ENCODE data around the gene EXT2. TPM values are rescaled to one million over a fixed set of nuclear protein-coding genes. Genes with fewer than 3 reads are reported as not detected.

The EXT2 gene
- polyA plus RNA-seq, 1 donor from 2014 or later, result 77.5 TPM

- H3K4me3 ChIP-seq (ENCODE audit: low read length), result no peak overlapping the region
- H3K27me3 ChIP-seq (ENCODE audit: insufficient read depth, low read depth, low read length), result no peaks in the 10 kb centered on the region
- H3K9me3 ChIP-seq (ENCODE audit: low read length), result no peaks in the 10 kb centered on the region
- H3K9ac ChIP-seq (ENCODE audit: low read length), result no peak overlapping the region
- H3K4me2 ChIP-seq (ENCODE audit: low read length), result no peak overlapping the region
- H3K9me2 ChIP-seq (ENCODE audit: insufficient read depth, low read length), result no peaks in the 10 kb centered on the region
- H3K36me3 ChIP-seq (ENCODE audit: insufficient read depth, low read length), result no peaks in the 10 kb centered on the region
- H2AFZ ChIP-seq (ENCODE audit: low read depth, low read length), result no peak overlapping the region
- H3K27ac ChIP-seq (ENCODE audit: low read length), result no peak overlapping the region
- TF ChIP-seq MXI1 (conservative IDR thresholded peaks at IDR 0.05; ENCODE audit: poor library complexity, severe bottlenecking), result no peak
- TF ChIP-seq SMC3 (conservative IDR thresholded peaks at IDR 0.05; ENCODE audit: poor library complexity), result no peak
- no peak for TF ChIP-seq REST (IDR thresholded peaks at IDR 0.05; ENCODE audit: borderline replicate concordance)
- TF ChIP-seq TAF1 (IDR thresholded peaks at IDR 0.05; ENCODE audit: low read depth), result no peak
- no peak for TF ChIP-seq EP300 (conservative IDR thresholded peaks at IDR 0.05; ENCODE audit: poor library complexity, severe bottlenecking)
- no peak for TF ChIP-seq POLR2AphosphoS5 (IDR thresholded peaks at IDR 0.05)
- no peak for TF ChIP-seq EZH2 (IDR thresholded peaks at IDR 0.05; ENCODE audit: borderline replicate concordance, insufficient read depth, low read length, poor library complexity, severe bottlenecking)
- TF ChIP-seq RAD21 (conservative IDR thresholded peaks at IDR 0.05), result no peak
- TF ChIP-seq CTCF (IDR thresholded peaks at IDR 0.05; ENCODE audit: poor library complexity, severe bottlenecking), result no peak
- no peaks in the 10 kb centered on the region for H3K79me2 ChIP-seq (replicated peaks; ENCODE audit: insufficient read depth, low read length)
- H4K20me1 ChIP-seq (ENCODE audit: insufficient read depth), result no peaks in the 10 kb centered on the region
- H3F3A ChIP-seq (ENCODE audit: insufficient read depth, low read length, poor library complexity, severe bottlenecking), result no peaks in the 10 kb centered on the region
These were observed 16.1 kb upstream of the EXT2 start for GRCh38 chr11:44079376-44079775.

GRCh38 chr11:44080951-44081350 lies 14.5 kb upstream of the EXT2 start:
- TF ChIP-seq EZH2 (IDR thresholded peaks at IDR 0.05; ENCODE audit: borderline replicate concordance, insufficient read depth, low read length, poor library complexity, severe bottlenecking) (no peak), POLR2AphosphoS5 (IDR thresholded peaks at IDR 0.05) (no peak), MXI1 (conservative IDR thresholded peaks at IDR 0.05; ENCODE audit: poor library complexity, severe bottlenecking) (no peak), EP300 (conservative IDR thresholded peaks at IDR 0.05; ENCODE audit: poor library complexity, severe bottlenecking) (no peak), SMC3 (conservative IDR thresholded peaks at IDR 0.05; ENCODE audit: poor library complexity) (no peak), RAD21 (conservative IDR thresholded peaks at IDR 0.05) (no peak), REST (IDR thresholded peaks at IDR 0.05; ENCODE audit: borderline replicate concordance) (no peak), CTCF (IDR thresholded peaks at IDR 0.05; ENCODE audit: poor library complexity, severe bottlenecking) (no peak), TAF1 (IDR thresholded peaks at IDR 0.05; ENCODE audit: low read depth) (no peak)
- Histone ChIP-seq H3K4me3 (ENCODE audit: low read length) (no peak overlapping the region), H2AFZ (ENCODE audit: low read depth, low read length) (no peak overlapping the region), H3K9me3 (ENCODE audit: low read length) (no peaks in the 10 kb centered on the region), H3F3A (ENCODE audit: insufficient read depth, low read length, poor library complexity, severe bottlenecking) (no peaks in the 10 kb centered on the region), H3K27ac (ENCODE audit: low read length) (no peak overlapping the region), H3K79me2 (replicated peaks; ENCODE audit: insufficient read depth, low read length) (no peaks in the 10 kb centered on the region), H3K9ac (ENCODE audit: low read length) (no peak overlapping the region), H3K36me3 (ENCODE audit: insufficient read depth, low read length) (no peaks in the 10 kb centered on the region), H4K20me1 (ENCODE audit: insufficient read depth) (no peaks in the 10 kb centered on the region), H3K4me2 (ENCODE audit: low read length) (no peak overlapping the region), H3K9me2 (ENCODE audit: insufficient read depth, low read length) (no peaks in the 10 kb centered on the region), H3K27me3 (ENCODE audit: insufficient read depth, low read depth, low read length) (no peaks in the 10 kb centered on the region)

Data from neural cell (in vitro differentiated cells).